HG03432 (cell line): Measurements from ENCODE around the gene IL17A.

ENCODE experiments used
- ATAC-seq: cut with Tn5 transposase; IDR thresholded peaks from one replicate; pipeline ENCODE4 v1.9.1; 2021; ENCODE audit warnings: mild to moderate bottlenecking, moderate library complexity; ENCODE audit not compliant: unreplicated experiment

IL17A gene

DNA sequence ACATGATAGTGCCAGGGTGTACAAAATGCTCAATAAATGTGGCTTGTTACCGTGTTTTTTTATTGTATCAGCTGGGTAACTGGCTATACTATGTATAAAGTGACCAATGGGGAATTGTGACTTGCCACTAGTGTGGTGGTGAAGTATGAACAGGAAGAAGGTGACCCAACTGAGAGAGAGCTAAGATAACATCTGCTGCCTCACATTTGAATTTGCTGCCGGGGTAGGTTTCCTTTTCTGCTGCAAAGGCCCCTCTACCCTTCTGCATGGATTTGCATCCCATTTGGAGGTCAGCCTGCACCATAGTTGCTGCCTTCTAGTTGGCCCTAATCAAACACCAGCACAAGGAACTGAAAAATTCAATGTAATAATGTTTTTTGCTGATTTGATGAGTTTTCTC is 24.1 kb downstream of the IL17A start:
- peak; percentile 88 for ATAC-seq

DNA sequence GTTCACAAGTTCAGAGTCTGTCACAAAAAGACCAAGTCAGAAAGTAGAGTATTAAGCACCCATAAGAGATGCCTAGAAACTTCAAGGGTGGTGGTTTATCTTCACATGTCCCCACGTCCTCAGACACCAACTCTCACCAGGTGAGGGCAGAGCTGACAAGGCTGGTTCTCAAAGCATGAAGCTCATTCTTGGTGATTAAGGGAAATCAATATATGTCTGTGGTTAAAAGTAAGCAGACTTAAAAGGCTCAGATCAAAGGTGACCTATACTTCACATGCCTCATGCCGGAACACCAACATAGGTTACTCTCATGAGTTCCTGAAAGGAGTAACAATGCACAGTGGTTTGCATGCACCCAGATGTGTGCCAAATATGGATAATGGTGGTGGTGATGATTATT is 27.0 kb downstream of the IL17A start:
- no peak for ATAC-seq

DNA sequence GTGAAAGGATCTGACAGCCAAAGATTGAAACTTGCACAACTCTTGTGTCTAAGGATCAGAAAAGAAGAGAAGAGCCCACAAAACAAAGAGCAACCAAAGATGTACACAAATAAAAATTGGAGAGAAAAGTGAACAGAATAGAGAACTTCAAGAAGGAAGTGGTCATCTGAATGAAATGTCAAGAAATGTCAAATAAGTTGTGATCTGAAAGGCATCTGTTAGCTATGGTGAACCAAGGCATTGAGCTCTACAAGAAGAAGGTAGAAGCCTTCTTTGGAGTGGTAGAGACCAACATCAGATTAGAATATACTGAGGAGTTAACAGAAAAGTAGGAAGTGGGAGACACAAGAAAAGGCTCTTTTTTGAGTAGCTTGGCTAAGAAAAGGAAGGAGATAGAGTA is 29.6 kb downstream of the IL17A start:
- no peak for ATAC-seq

DNA sequence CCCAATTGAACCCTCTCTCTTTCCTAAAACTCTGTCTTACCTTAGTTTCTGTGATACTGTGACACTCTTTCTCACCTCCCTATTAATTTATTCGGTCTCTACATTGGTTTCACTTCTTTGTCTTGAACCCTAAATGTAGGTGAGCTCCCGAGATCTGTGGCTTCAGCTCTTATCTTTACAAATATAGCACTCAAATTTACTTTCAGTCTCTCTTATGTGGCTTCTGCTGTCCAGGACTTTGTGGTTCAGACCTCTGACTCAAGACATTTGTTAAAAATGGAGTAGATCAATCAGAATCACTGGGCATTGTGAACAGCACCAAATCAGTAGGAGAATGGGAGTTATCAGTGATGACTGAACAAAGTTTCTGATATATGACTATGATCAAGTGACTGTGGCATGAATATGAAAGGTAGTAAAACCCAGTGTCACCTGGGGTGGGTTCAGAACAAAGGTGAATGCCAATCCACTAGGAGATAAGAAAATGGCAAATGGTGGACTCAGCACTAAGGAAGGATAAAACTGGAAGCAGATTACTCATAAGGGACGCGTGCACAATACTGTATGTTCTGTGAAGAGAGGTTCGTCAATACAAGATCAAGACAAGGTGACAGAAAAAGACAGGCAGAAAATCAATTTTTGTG is 30.9 kb downstream of the IL17A start:
- ATAC-seq, result peak; percentile 63

DNA sequence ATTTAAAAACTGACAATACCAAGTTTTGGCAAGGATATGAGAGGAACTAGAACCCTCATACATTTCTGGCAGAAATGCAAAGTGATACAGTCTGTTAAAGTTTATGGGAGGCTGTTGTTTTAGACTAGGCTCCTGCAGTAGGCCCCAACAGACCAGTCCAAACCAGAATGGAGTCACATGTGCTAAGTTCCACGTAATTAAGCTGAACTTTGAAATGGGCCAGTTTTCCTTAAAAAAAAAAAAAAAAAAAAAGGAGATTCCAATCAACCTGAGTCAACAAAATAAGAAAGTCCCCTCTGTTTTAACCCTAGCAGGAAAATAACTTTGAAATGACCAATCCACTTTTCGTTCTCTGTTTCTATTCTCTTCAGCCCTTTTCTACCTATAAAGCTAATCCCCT is 31.6 kb downstream of the IL17A start:
- ATAC-seq, result no peak

DNA sequence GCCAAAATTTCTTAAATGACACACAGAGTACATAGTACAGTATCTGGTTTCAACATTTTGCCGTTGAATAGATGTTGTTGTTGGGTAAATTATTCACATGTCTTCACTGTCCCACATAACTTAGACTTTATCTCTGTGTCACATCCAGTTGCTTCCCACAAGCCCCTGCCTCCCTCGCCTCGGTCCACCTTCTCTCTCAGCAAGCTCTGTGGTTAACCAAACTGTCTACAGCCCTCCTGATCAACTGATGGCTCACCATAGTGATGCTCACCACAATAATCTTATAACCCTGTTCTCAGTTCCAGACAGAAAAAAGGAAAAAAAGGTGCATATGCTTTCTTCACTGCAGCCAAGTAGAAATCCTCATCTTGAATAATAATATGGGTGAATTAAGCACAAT is 35.1 kb downstream of the IL17A start:
- peak; percentile 91 for ATAC-seq

DNA sequence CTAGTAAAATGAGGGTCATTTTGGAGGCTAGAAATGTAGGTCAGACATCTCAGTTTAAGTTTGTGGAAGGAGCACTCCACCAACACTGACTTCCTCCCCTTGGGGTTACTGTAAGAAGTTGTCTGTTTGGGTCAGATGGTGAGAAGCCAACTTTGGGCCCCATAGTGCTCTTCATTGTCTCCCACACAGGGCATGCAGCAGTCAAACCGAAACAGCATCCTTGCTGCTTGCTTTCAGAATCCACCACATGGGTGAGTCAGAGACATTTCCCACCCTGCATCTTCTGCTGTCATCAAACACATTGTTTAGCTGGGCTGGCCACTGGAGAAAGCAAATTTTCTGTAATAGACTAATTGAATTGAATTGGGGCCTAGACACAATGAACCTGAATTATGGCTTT is 41.3 kb downstream of the IL17A start:
- ATAC-seq, result peak; percentile 100

DNA sequence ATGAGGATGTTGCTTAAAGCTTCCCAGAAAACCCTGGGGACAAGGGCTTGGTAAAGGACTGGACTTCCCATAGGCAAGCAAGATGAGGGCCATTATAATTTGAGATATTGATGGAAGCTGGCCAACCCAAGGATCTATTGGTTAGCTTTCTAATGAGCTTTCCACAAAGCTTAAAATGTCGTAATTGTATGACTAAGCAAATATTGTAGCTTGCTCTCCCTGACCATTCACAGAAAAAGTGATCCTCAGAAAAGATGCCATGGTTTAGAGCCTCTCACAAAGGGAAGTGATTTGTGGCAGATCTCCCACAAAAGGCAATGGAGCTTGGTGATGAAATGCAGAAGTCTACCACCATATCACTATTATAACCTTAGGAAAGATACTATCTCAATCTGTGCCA is 44.5 kb downstream of the IL17A start:
- no peak for ATAC-seq

DNA sequence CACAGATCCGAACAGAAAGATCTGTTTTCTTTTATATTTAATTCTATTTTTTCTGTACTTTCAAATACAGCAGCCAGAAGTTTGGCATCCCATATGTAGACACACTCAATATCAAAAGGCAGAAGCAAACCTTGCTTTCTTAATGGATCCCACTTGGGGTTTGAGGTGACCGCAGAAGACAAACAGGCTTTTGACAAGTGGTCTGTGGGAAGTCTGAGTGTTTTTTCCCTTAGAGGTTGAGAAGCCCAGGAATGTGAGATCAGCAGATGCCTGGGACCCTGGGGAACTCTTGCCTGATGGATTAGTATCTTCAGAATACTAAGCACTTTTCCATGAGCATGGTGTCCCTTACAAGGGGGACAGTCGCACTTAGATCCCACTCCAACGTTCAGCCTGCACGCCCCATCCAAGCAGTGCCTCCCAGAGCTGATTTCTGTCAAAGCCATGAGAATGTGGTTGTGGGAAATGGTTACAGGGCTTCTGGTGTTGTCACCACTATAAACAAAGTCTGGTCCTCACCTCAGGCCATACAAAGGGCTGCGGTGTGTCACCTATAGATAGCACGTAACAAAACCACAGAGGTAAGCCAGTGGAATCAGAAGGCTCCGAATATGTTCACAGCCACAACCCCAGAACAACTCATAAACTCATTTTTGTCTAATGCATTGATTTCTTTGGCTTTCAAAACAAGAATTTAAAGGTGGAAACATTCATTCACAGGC is 45.4 kb downstream of the IL17A start:
- no peak for ATAC-seq

DNA sequence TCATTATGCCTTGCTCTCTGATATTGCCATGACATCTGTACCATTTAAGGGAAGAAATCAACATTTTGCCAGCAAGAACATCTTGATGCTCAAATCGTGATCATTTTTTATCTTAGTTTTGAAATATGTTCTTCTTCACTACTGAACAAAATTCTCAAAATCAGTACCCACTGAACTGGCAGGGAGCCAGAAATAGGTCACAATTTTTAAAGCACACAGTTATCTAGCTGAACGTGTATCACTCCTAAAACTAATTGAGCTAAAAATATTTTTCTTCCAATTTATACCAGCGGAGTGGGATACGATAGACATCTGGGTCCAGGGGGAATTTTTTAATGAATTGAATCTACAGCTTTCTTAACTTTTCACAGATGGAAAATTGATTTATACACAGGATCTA is 46.8 kb downstream of the IL17A start:
- ATAC-seq, result no peak

DNA sequence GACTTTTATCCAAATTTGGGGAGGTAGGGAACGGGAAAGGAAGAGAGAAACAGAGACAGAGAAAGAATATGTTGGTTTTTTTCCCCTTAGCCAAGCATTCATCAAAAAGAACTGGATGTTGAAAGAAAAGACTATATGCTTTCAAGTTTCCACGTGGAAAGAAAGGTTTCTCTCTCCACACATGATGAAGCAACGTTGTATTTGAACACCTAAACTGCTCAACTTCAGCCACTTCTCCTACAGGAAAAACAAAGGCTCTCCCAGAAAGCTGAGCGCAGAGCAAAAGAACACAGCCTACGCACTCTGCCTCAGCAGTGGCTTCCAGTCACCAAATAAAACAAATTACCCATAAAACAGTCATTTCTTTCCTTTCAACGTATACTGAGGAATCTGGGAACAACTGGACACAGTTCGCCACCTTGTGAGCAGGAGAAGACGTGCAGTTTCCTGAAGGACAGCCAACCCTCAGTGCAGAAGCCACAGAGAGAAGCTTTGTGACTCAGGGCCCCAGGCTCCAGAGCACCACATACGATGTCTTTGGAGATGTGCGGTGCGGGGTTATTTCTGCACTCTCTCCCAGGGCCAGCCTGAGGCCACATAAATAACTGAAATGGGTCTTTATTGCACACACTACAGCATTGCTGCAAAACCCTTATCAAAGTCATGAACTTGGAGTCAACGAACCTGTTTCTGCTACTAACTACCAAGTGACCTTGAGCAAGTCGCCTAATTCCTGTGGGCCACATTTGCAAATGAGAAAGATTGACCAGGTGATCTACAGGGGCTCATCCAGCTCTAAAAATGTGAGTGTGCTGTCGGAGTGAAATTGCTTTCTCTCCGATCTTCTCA is 48.0 kb downstream of the IL17A start:
- peak; percentile 95 for ATAC-seq
